HG03103 (cell line): ENCODE results near the gene ROR1.

Source experiments
- ATAC-seq: cut with Tn5 transposase; IDR thresholded peaks from one replicate; pipeline ENCODE4 v1.9.1; 2021; ENCODE audit warnings: low read depth; ENCODE audit not compliant: unreplicated experiment

The ROR1 gene

DNA sequence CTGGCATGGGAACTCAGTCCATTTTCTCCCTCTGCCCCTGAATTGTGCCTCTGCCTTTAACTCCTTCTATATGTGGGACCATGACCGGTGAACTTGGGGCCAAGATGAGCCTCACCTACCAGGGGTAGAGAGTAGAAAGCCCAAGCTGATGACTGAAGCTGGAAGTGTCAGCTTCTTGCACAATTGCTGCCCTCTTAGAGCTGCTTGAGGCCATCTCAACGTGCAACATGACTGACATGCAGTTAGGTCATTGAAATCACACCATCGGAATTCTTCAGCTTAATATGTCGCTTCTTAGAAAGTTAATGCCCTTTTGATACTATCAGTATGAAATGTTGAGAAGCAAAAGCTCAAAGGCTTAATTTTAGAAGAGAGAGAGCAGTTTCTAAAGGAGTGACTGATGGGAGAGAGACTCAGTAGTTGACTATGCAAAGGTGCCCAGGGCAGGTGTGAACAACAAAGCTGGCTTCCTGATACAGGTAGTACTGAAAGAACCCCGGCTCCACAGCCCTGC lies 340.3 kb downstream of the ROR1 start:
- ATAC-seq, result no peak

DNA sequence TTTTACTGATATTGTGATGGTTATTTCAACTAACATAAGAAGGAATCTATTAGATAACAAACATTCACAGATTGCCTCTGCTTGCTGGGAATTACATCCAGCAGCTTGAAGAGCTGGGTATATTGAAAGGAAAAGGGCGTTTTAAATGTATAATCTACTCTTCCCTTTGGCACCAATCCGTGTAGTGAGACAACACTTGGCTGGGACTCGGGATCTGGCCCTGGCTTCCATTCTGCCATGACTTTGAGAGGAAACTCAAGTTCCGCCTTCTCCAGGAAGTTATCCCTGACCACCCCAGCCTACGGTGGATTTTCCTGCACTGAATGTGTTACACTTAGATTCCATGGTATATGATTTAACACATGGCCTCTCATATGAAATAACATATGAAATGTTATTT lies 342.7 kb downstream of the ROR1 start:
- ATAC-seq, result no peak

DNA sequence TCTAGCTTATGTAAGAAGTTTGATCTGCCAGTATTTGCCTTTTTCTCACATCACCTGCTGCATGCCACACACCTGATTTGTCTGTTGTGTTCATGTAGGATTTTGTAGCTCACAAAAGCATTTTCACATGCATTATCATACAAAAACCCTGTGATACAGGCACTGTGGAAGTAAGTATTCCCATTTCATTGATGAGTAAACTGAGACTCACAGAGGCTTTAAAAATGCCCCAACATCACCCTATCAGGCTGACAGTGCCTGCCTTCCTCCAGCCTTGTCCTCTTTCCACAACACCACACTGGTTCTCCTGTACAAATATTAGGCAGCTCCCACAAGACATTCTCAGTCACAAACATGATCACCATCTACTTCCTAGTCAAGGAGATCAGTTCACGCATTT lies 343.7 kb downstream of the ROR1 start:
- no peak for ATAC-seq

DNA sequence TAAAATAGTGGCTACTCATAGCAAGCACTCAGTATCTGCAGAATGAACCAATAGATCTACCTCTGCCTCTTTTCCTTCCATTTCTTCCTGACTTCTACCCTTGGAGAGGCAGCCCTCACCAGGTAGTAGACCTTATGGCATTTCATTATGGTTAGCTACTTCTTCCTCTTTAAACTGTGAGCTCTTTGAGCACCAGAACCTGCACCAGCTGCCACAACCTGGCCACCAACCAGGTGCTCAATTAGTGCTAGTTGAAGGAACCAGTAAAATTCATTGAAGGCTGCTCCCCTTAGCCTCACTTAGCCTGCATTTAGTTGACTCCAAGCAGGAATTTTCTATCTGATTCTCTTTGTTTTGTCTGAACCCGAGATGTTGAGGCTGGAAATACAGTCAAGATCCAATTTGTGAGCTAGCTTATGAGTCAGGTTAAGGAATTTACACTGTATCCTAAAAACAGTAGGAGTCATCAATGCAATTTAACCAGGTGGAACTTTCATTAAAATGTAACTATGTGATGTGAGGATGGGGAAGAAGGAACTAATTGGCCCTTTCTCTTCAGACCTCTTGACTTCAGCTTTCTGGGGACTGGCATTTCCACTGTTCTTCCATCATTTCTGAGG lies 348.1 kb downstream of the ROR1 start:
- no peak for ATAC-seq

DNA sequence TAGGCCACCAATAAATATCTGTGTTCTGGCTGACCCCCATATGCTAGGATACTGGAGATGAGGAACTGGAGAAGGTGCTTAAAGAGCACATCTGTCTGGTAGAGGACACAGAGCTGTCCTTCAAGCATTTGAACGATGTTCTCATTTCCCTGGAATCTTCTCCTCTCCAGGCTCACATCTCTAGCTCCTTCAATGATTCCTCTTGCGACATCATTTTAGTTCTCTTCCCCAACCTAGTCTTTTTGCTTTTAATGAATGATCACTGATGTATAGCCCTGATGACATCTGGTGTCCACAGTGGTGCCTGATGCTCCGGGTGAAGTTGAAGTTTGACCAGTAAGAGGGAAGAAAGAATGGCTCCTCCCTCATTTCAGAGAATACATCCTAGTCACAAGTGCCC lies 348.8 kb downstream of the ROR1 start:
- no peak for ATAC-seq

DNA sequence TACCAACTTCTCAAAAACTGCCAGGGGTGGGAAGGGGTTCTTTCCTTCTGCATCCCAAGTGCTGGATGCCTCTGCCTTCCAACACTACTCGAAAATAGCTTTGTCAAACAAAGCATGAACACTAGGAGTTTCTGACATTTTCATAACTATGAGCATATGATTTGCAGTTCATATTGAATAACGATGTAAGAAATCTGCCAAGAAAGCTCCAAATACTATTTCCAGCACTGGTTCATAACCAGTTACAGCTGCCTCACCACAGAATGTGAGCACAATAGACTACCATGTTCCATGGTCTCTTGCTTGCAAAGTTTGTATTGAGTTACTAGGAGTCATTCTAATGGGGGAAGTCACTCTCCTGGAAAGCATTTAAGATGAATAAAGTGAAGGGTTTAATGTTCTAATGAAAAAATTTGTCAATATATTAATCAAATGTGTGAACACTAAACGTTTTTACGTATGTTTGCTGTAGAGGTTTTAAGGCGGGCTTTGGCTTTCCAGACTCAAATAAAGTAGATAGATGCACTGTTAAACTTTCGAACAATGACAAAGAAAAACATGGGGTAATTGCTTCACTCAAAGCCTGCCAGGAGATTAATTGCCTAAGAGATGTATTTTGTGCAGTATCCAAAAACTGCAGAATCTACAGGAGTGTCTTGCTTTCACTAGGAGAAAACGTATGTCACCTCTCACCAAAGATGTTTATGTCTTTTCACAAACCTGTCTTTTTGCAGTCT lies 351.1 kb downstream of the ROR1 start:
- no peak for ATAC-seq

DNA sequence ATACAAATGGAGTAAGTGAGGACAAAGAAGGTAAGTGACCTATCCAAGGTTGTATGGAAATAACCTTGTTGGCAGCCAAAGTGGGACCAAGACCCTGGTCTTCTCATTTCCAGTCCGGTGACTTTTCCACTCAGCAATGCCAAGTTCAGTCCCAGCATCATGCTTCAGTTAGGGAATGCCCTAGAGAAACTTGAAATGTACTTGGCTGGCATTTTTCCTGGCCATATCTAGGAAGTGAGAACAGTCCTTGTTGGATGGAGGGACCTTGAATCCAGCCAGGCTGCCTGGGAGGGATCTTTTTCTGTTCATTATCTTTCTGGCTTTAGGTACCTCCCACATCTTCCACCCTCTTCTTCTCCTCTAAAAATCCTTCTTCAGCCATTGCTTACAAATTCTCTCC lies 352.8 kb downstream of the ROR1 start:
- ATAC-seq, result no peak

DNA sequence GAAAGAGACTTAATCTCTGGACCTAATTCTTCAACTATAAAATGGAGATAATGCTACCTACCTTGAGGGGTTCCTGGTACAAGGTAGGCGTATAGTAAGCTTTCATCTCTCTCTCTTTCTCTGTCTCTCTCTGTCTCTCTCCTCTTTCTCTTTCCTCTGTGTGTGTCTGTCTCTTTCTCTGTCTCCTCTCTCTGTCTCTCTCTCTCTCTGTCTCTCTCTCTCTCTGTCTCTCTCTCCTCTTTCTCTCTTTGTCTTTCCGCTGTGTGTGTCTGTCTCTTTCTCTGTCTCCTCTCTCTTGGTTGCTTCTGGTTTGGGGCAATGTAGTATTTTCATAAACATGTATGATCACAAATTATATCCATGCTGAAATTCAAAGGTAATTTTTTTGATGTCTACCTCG lies 353.5 kb downstream of the ROR1 start:
- ATAC-seq, result no peak

DNA sequence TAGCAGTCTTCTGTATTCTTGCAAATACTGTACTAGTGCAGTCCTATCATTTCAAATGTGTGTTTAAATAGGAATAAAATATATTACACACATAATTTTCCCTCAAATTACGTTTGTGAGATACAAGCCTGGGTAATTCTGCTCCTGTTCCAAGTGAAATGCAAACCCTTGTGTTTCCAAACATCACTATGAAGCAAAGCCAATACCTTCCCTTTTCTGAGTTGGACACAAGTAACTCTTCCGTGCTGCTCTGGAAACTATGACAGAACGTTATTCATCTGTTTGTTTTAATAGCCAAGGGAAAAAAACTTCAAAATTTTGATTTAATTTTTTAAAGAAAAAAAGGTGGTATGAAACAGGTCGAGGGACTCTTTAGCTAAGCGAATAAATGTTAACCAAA lies 355.9 kb downstream of the ROR1 start:
- no peak for ATAC-seq

DNA sequence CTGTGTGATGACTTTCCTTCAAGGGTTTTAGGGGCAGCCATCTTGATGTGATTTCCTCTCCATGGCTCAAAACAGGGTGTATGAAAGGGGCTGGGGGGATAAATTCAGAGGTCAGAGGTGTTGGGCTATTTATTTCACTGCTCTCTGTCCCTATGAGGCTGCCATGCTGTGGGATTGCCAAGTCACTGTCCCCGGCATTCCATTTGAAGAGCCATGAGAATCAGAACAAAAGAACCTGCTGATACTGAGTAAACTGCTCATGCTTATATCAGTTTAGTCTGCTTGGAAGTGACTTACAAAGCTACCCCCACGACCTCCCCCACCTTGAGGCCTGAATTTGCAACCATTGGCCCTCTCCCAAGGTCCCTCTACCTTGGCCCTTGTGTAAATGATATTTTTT lies 357.3 kb downstream of the ROR1 start:
- ATAC-seq, result no peak

DNA sequence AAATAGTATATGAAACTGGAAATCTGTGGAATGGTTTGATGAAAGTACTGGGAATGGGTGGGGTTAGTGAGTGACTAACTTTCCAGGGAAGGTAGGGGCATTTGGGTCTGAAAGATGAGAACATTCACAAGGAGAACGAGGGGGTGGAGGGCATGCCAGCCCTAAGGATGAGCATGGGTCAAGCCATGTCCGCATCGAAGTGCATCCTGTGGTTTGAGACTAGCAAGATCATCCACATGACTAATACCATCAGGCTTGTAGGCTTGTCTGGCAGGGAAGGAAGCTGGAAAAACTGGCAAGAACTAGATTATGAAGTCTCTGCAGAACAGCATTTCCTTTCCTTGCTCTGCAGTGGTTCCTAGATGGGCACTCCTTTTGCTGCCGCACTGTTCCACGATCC lies 359.2 kb downstream of the ROR1 start:
- no peak for ATAC-seq

DNA sequence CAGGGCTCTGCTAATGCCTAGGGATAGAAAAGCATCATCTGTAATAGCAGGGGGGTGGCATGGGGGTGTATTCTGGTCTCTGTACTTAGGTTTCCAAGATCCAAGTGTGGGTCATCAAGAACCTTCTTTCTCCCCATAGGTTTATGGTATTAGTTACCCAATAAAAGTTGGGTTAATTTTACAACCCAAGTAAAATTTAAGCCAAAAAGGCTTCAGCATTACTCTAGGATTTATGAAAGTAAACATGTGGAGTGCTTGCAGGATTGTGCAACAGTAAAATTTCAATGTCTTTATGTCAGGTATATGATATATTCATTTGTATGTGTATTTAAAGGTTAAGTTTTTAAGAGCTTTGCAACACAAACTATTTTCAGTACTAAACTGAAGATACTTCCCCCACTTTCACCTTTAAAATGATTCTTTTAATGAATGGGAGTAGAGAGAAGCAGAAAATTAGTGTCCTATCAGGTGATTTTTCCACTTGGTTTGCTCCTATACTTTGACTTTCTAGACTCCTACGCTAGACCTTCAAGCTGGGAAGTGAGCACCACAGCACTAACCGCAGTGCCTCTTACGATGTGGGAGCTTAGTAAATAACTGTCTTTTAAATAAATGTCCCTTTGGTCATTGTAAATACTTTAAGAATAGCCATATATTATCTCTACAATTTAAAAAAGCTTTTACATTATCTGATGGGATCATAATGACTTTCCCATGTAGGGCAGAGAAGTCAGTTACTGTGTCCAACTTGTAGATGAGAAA lies 361.8 kb downstream of the ROR1 start:
- ATAC-seq, result no peak

DNA sequence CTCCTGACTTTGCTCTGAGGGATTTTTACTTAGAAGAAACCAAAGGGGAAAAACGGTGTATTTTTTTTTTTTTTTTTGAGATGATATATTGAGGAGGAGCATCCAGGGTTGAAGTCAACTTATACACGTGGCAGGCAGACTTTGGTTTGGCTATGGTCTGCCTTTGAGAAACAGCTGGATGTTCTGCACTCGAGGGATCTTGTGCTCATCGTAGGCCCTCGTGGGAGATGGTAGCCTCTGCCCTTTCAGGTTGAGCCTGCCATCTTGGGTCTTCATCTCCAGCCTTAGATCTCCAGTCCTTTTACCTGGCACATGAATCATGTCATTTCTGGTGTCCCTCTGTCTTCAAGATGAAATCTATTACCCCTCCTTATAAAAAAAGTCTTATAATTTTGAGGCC lies 362.5 kb downstream of the ROR1 start:
- ATAC-seq, result no peak

DNA sequence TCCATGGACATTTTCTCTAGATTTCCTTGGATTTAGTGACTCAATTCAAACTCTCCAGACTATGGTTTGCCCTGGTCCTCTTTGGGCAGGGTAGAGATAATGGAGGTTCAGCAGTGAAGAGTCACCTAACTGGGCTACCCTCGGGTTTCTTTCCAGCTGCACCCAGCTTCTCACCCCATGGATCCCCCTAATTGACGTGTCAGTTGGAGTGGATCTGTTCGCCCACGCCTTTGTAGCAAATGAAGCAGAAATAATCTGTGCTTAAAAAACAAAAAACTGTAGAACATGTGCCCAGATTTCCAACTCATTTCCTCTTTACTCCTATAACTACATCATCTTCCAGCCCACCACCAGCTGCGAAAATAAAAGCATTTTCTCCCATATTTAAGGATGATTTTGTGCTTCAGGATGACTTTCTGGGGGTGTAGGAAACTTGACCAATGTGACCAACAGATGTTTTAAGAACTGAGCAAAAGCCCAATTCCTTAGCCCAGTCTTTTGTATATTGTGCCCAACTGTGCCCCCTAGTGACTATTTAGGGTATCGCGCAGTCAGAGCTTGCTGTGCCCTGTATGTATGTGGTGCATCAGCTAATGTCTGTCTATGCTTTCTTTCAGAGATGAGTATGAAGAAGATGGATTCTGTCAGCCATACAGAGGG lies 363.1 kb downstream of the ROR1 start:
- ATAC-seq, result peak; percentile 85

DNA sequence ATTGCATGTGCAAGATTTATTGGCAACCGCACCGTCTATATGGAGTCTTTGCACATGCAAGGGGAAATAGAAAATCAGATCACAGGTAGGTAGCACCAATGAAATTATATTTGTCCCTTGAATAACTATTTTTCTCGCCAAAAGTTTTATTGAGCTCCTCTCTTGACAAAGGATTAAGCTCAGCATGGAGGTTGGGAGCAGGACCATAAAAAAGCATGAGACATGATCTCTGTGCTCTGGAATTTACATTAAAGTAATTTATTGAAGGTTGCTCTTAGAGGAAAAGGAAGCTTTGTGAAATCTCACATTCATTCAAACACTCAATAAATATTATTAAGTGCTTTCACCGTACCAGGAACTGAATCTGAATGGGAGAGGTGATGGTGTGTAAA lies 363.6 kb downstream of the ROR1 start:
- ATAC-seq, result no peak

DNA sequence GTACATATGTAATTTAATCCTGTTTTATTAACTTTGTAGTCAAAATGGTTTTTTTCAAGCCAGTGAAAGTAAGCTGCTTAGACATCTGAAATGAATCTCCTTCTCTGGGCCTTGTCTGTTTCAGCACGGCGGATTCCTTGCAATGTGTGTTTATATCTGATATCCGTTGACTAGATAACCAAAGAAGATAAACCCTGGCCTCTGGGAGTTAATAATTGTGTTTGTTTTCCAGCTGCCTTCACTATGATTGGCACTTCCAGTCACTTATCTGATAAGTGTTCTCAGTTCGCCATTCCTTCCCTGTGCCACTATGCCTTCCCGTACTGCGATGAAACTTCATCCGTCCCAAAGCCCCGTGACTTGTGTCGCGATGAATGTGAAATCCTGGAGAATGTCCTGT lies 366.1 kb downstream of the ROR1 start:
- ATAC-seq, result no peak

DNA sequence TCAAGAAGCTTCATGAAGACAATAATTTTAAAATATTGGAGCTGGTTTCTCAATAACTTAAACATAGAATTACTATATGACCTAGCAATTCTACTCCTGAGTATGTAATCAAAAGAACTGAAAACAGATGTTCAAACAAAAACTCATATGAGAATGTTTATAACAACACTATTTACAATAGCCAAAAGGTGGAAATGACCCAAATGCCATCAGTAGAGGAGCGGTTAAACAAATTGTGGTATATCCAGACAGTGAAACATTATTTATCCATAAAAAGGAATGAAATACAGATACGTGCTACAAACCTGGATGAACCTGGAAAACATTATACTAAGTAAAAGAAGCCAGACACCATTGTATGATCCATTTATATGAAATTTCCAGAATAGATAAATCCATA lies 366.8 kb downstream of the ROR1 start:
- ATAC-seq, result no peak

DNA sequence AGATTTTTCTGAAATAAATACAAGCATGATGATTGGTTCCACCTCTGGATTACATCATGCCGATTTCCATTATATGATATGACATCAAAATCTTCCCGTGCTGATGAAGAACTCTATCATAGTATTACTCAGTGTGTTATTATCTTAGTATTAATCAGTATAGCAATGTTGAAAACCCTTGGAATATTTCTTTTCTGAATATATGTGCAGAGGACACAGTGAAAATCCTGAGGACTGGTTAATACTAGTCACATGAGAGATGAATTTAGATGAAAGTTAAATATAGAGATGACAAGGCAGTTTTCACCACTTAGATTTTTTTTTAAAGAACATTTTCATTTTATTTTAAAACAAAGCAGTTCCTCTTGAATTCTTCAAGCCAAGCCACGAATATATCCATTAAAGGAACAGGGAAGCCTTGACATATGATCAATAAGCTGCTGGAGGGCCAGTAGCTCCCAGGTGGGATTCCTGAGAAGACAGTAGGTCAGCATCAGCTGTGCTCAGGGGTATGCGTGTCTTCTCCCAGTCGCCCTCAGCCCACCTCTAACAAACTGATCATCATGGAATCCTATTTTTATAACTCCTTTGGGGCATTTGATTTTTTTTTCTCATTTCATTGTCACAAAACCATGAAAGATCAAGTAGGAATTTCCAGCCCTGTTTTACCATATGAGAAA lies 373.4 kb downstream of the ROR1 start:
- ATAC-seq, result no peak

DNA sequence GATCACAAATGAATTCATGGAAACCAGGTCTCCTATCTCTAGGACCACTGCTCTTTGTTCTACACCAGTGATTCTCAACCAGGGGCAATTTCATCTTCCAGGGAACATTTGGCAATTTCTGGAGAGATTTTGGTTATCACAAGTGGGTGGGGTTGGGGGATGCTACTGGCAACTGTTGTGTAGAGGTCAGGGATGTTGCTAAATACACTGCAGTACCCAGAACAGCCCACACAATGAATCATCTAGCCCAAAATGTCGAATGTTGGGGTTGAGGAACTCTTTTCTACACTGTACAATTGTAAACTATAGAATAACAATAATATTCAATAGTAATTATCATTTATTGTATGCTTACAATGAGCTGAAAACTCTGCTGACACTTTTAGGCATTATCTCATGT lies 373.9 kb downstream of the ROR1 start:
- no peak for ATAC-seq

DNA sequence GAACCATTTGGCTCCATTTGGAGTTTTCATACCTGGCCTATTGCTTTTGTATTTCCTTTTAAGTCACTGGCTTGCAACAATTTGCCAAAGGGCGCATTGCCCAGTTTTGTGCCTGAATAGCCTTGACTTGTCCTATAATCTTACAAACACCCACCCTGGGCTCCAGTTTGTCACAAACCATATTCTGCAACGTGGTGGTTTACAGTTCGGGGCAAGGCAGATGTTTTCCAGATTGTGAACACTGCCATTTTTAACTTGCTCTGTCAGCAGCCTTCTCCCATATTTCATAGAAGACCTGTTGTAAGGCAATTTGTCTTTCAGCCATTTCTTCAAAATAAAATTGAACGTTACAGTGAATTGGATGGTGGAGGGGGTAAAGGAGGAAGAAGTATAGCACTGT lies 376.4 kb downstream of the ROR1 start:
- no peak for ATAC-seq
